Measurements from ENCODE around the gene EME2.

The EME2 gene

GRCh38 chr16:1745900-1746692, 26.5 kb upstream of the EME2 start:
- DNase-seq (ENCODE audit: low read depth): no peak

GRCh38 chr16:1746693-1747195, 25.9 kb upstream of the EME2 start:
- no peak for DNase-seq (ENCODE audit: low read depth)

GRCh38 chr16:1747934-1748333, 24.7 kb upstream of the EME2 start:
- DNase-seq (ENCODE audit: low read depth): no peak

- DNase-seq (ENCODE audit: low read depth): no peak
These were observed 23.2 kb upstream of the EME2 start for GRCh38 chr16:1749152-1750117.

GRCh38 chr16:1751946-1752345, 20.7 kb upstream of the EME2 start:
- DNase-seq (ENCODE audit: low read depth): no peak

GRCh38 chr16:1752853-1753252, 19.8 kb upstream of the EME2 start:
- DNase-seq (ENCODE audit: low read depth): no peak

GRCh38 chr16:1754204-1754603, 18.4 kb upstream of the EME2 start:
- DNase-seq (ENCODE audit: low read depth): no peak

- no peak for DNase-seq (ENCODE audit: low read depth)
These were observed 14.7 kb upstream of the EME2 start for GRCh38 chr16:1757714-1758461.

- DNase-seq (ENCODE audit: low read depth): no peak
These were observed 13.7 kb upstream of the EME2 start for GRCh38 chr16:1758923-1759322.

GRCh38 chr16:1759511-1759910, 13.1 kb upstream of the EME2 start:
- DNase-seq (ENCODE audit: low read depth): no peak

- no peak for DNase-seq (ENCODE audit: low read depth)
These were observed 11.7 kb upstream of the EME2 start for GRCh38 chr16:1760911-1761310.

GRCh38 chr16:1761751-1762150, 10.9 kb upstream of the EME2 start:
- no peak for DNase-seq (ENCODE audit: low read depth)

GRCh38 chr16:1762196-1762878, 10.3 kb upstream of the EME2 start:
- no peak for DNase-seq (ENCODE audit: low read depth)

GRCh38 chr16:1762879-1763520, 9.6 kb upstream of the EME2 start:
- no peak for DNase-seq (ENCODE audit: low read depth)

- DNase-seq (ENCODE audit: low read depth): no peak
These were observed 8.8 kb upstream of the EME2 start for GRCh38 chr16:1763521-1764511.

GRCh38 chr16:1764971-1765370, 7.6 kb upstream of the EME2 start:
- DNase-seq (ENCODE audit: low read depth): no peak

- no peak for DNase-seq (ENCODE audit: low read depth)
These were observed 6.8 kb upstream of the EME2 start for GRCh38 chr16:1765826-1766225.

GRCh38 chr16:1766231-1766630, 6.4 kb upstream of the EME2 start:
- no peak for DNase-seq (ENCODE audit: low read depth)

- DNase-seq (ENCODE audit: low read depth): no peak
These were observed 5.9 kb upstream of the EME2 start for GRCh38 chr16:1766701-1767100.
